Mammary epithelial cell (primary cell): ENCODE data around the gene DISP3.

Experiments
- EZH2 ChIP-seq: IDR thresholded peaks from 2 replicates; pipeline ENCODE4 v1.6.1; 2012; ENCODE audit warnings: low read length, inconsistent platforms, borderline replicate concordance
- TF ChIP-seq, protein P1 (sequence below), 2 donors: IDR thresholded peaks in 1 of 2; conservative IDR thresholded peaks in 1 of 2; 2 replicates each; pipeline ENCODE4 v1.5.1; 2011 to 2012; ENCODE audit warnings: inconsistent platforms in 2 of 2, low read length in 2 of 2, mild to moderate bottlenecking in 2 of 2, control low read depth in 1 of 2, low read depth in 1 of 2; ENCODE audit not compliant: insufficient read depth in 1 of 2; ENCODE audit errors: extremely low read depth in 1 of 2

DNA sequence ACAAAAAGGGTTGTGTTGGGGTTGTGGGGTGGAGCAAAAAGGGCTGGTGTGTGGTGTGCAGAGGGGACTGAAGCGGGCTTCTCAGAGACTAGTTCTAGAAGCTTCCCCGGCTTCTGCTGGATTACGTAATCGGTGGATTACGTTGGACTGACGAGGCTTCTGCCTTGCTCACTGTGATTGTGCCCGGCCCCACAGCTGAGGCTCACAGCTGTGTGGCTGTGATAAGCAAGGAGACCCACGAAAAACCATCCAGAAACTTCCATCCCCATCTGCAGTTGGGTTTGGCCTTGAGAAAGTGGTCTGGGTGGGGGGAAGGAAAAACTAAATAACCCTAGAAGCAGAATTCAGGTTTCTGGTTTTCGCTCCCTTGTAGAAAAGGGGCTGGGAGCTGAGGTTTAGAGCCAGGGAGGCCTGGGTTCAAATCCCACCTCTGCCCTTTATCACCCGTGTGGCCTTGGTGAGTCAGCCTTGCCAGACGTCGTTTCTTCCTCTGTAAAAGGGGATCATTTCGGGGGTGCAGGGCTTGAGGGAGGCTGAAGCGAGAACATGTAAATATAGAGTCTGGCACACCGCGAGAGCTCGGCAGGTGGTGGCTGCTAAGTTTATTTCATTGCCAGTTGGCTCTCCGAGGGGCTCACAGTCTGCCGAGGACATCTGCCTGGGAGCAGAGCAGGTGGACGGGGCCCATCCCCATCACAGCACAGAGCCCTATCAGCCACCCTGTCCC, 30.4 kb upstream of the DISP3 start:
- TF ChIP-seq EZH2 = no peak
- TF ChIP-seq, protein P1, sequence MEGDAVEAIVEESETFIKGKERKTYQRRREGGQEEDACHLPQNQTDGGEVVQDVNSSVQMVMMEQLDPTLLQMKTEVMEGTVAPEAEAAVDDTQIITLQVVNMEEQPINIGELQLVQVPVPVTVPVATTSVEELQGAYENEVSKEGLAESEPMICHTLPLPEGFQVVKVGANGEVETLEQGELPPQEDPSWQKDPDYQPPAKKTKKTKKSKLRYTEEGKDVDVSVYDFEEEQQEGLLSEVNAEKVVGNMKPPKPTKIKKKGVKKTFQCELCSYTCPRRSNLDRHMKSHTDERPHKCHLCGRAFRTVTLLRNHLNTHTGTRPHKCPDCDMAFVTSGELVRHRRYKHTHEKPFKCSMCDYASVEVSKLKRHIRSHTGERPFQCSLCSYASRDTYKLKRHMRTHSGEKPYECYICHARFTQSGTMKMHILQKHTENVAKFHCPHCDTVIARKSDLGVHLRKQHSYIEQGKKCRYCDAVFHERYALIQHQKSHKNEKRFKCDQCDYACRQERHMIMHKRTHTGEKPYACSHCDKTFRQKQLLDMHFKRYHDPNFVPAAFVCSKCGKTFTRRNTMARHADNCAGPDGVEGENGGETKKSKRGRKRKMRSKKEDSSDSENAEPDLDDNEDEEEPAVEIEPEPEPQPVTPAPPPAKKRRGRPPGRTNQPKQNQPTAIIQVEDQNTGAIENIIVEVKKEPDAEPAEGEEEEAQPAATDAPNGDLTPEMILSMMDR (conservative IDR thresholded peaks at IDR 0.05 in 1 of 2, IDR thresholded peaks at IDR 0.05 in 1 of 2; ENCODE audit: extremely low read depth in 1 of 2, insufficient read depth in 1 of 2, low read depth in 1 of 2, low read length in 2 of 2) = no peak
